ENCODE data around the gene ABO.

DNA sequence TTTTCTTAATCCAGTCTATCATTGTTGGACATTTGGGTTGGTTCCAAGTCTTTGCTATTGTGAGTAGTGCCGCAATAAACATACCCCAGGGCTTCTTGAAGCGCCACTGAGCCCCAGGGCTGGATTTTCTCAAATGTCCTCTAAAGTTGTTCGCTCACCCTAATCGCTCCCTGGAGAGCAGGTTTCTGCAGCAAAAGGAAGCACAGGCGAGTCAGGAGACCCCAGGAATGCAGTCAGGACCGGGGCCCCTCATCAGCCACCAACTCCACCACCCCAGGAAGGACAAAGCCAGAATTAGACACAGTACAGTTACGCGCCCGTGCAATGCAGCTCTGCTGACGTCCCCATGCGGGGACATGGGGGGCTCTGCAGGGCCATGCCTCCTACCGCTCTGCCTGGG, 50.2 kb downstream of the ABO start:
- TF ChIP-seq, protein P1, sequence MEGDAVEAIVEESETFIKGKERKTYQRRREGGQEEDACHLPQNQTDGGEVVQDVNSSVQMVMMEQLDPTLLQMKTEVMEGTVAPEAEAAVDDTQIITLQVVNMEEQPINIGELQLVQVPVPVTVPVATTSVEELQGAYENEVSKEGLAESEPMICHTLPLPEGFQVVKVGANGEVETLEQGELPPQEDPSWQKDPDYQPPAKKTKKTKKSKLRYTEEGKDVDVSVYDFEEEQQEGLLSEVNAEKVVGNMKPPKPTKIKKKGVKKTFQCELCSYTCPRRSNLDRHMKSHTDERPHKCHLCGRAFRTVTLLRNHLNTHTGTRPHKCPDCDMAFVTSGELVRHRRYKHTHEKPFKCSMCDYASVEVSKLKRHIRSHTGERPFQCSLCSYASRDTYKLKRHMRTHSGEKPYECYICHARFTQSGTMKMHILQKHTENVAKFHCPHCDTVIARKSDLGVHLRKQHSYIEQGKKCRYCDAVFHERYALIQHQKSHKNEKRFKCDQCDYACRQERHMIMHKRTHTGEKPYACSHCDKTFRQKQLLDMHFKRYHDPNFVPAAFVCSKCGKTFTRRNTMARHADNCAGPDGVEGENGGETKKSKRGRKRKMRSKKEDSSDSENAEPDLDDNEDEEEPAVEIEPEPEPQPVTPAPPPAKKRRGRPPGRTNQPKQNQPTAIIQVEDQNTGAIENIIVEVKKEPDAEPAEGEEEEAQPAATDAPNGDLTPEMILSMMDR (IDR thresholded peaks at IDR 0.05; ENCODE audit: low read depth, low read length, missing input control) = no peak
- TF ChIP-seq FOXA1 (IDR thresholded peaks at IDR 0.05) = no peak
- TF ChIP-seq, protein P2, sequence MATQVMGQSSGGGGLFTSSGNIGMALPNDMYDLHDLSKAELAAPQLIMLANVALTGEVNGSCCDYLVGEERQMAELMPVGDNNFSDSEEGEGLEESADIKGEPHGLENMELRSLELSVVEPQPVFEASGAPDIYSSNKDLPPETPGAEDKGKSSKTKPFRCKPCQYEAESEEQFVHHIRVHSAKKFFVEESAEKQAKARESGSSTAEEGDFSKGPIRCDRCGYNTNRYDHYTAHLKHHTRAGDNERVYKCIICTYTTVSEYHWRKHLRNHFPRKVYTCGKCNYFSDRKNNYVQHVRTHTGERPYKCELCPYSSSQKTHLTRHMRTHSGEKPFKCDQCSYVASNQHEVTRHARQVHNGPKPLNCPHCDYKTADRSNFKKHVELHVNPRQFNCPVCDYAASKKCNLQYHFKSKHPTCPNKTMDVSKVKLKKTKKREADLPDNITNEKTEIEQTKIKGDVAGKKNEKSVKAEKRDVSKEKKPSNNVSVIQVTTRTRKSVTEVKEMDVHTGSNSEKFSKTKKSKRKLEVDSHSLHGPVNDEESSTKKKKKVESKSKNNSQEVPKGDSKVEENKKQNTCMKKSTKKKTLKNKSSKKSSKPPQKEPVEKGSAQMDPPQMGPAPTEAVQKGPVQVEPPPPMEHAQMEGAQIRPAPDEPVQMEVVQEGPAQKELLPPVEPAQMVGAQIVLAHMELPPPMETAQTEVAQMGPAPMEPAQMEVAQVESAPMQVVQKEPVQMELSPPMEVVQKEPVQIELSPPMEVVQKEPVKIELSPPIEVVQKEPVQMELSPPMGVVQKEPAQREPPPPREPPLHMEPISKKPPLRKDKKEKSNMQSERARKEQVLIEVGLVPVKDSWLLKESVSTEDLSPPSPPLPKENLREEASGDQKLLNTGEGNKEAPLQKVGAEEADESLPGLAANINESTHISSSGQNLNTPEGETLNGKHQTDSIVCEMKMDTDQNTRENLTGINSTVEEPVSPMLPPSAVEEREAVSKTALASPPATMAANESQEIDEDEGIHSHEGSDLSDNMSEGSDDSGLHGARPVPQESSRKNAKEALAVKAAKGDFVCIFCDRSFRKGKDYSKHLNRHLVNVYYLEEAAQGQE (IDR thresholded peaks at IDR 0.05) = no peak
- TF ChIP-seq GABPA (IDR thresholded peaks at IDR 0.05 in 1 of 2, conservative IDR thresholded peaks at IDR 0.05 in 1 of 2) = no peak
- TF ChIP-seq EGR1 (IDR thresholded peaks at IDR 0.05; ENCODE audit: low read depth in 2 of 2) = no peak
- no peak for TF ChIP-seq SP1 (IDR thresholded peaks at IDR 0.05)
- no peak for TF ChIP-seq YY1 (IDR thresholded peaks at IDR 0.05)
- TF ChIP-seq TAF1 (conservative IDR thresholded peaks at IDR 0.05) = no peak
- TF ChIP-seq RAD21 (IDR thresholded peaks at IDR 0.05) = no peak
- TF ChIP-seq, protein P3, sequence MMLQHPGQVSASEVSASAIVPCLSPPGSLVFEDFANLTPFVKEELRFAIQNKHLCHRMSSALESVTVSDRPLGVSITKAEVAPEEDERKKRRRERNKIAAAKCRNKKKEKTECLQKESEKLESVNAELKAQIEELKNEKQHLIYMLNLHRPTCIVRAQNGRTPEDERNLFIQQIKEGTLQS (IDR thresholded peaks at IDR 0.05) = no peak
- TF ChIP-seq JUND (IDR thresholded peaks at IDR 0.05) = no peak
- TF ChIP-seq, protein P4, sequence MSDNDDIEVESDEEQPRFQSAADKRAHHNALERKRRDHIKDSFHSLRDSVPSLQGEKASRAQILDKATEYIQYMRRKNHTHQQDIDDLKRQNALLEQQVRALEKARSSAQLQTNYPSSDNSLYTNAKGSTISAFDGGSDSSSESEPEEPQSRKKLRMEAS (IDR thresholded peaks at IDR 0.05) = no peak
